Breast epithelium (tissue), 3 donors: ENCODE results near the gene TRPM3.

Experiments used
- CTCF ChIP-seq, 3 donors: fragments of 450-650 bp; IDR thresholded peaks; one replicate each; pipeline ENCODE4 v1.5.1; 2016 to 2017; ENCODE audit warnings: antibody characterized with exemption in 3 of 3, mild to moderate bottlenecking in 3 of 3, moderate library complexity in 3 of 3
- POLR2A ChIP-seq: fragments of 450-650 bp; IDR thresholded peaks from one replicate; pipeline ENCODE4 v1.6.1; 2016; ENCODE audit warnings: antibody characterized with exemption, mild to moderate bottlenecking, moderate library complexity
- POLR2AphosphoS5 ChIP-seq, 3 donors: sonication (generic); formaldehyde crosslinking; IDR thresholded peaks; one replicate each; pipeline ENCODE4 v1.6.1; 2017; ENCODE audit warnings: antibody characterized with exemption in 3 of 3

GRCh38 chr9:70927530-70927929 lies 193.9 kb downstream of the TRPM3 start:
- no peak for TF ChIP-seq CTCF (IDR thresholded peaks at IDR 0.05)
- no peak for TF ChIP-seq POLR2A
- TF ChIP-seq POLR2AphosphoS5 (IDR thresholded peaks at IDR 0.05), result no peak
